ENCODE measurements around the gene ATP2B2. TPM values are rescaled to one million over a fixed set of nuclear protein-coding genes. Genes with fewer than 3 reads are reported as not detected.

ATP2B2 gene
- total RNA-seq, 8 experiments from 2014 or later = 0.04 to 3.5 (median 0.73) TPM

DNA sequence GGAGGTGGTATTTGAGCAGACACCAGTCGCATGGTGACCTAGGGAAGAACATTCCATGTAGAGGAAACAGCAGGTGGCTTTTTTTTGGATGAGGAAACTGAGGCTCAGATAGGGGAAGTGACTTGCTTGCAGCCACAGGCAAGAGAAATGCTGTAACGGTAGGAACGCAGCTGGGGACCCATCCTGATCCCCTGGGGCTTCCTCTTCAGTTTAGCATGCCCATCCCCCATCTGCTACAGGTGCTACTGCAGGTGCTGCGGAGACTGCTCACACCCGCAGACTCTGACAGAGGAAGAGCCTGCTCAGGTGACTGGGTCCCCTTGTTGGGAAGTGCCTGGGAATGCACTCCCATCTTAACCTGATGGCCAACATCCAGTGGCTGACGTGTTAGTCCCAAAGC is 129.0 kb downstream of the ATP2B2 start:
- WGBS, 10 experiments = 20 to 100% (median 79%) methylated on average over 1 to 4 of the region's 6 CpGs; no CpG with 5 or more reads in 5 of the 10 experiments
- in situ Hi-C loops (cut with MboI; ENCODE audit: low pct_unique_long_range_greater_than_20kb in 2 of 9, low sequenced_read_pairs in 9 of 9, unreplicated experiment in 9 of 9) = no loop called here
- Histone ChIP-seq H3K27ac (no peak overlapping the region), H3K4me3 (no peak overlapping the region), H3K4me1 (replicated peaks in 1 of 2) (peaks cover 0 to 3% of the 10 kb centered on the region in 2 donors)
- ATAC-seq (replicated peaks in 6 of 8) = no peak

DNA sequence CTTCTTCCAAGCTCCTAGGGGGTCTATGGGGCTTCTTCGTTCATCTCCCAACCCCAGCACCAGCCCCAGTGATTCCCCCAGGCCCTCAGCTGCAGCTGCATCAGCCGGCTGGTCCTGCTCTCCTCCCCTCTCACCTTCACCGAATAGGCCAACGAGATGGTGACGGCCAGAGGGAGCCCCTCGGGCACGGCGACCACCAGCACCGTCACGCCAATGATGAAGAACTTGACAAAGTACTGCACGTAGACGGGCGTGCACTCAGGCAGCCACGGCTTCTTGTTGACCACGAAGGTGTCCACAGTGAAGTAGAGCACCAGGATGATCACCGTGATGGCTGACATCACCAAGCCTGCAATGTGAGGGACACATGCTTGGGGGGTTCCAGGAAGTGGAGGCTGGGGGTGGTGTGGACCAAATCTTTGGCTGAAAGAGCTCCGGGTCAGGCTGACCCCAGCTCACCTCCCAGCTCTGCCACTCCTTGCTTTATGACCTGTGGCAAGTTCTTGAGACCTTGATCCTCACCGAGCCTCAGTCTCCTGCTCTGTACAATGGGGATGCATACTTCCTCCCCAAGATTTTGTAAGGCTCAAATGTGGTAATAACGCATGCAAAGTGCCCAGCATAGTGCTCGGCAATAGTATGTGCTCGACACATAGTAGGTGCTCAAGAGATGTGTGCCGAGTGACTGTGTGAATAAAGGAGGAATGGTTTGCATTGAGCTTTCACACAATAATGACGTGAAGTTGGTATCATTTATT is 129.9 kb downstream of the ATP2B2 start:
- in situ Hi-C loops (cut with MboI; ENCODE audit: low pct_unique_long_range_greater_than_20kb in 2 of 9, low sequenced_read_pairs in 9 of 9, unreplicated experiment in 9 of 9) = no loop called here
- 60 to 100% (median 88%) methylated on average over 1 to 10 of the region's 23 CpGs; no CpG with 5 or more reads in 4 of the 10 experiments for WGBS, 10 experiments
- no peak for ATAC-seq (replicated peaks in 6 of 8)
- Histone ChIP-seq H3K27ac (no peak overlapping the region), H3K4me3 (no peak overlapping the region), H3K4me1 (replicated peaks in 1 of 2) (no peaks in the 10 kb centered on the region)

DNA sequence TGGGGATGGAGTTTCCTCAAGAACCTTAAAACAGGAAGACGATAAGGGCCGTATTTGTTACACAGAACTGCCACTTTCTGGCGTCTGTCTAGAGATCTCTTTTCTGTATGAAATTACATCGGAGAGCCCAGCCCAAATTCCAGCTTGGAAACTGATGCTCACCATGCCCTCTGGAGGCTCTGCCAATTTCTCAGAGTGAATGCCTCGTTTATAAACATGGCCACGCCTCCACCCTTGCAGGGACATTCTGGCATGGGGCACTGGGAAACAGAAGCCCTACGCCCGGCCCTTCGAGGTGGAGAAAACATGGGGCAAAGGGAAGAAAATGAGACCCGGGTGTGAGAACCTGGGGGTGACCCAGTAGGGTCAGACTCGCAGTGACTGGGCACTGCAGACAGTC is 131.1 kb downstream of the ATP2B2 start:
- Histone ChIP-seq H3K27ac (no peak overlapping the region), H3K4me1 (replicated peaks in 1 of 2) (no peaks in the 10 kb centered on the region), H3K4me3 (no peak overlapping the region)
- peak in 1 of 8 experiments; percentile 16 for ATAC-seq (replicated peaks in 6 of 8)
- 36 to 83% (median 62%) methylated on average over 1 to 9 of the region's 11 CpGs; no CpG with 5 or more reads in 4 of the 10 experiments for WGBS, 10 experiments
- in situ Hi-C loops (cut with MboI; ENCODE audit: low pct_unique_long_range_greater_than_20kb in 2 of 9, low sequenced_read_pairs in 9 of 9, unreplicated experiment in 9 of 9) = loop anchor here in 2 of 9 experiments (25.0 kb wide), 1 partner anchor 363 kb away; no protein-coding TSS in a partner anchor

DNA sequence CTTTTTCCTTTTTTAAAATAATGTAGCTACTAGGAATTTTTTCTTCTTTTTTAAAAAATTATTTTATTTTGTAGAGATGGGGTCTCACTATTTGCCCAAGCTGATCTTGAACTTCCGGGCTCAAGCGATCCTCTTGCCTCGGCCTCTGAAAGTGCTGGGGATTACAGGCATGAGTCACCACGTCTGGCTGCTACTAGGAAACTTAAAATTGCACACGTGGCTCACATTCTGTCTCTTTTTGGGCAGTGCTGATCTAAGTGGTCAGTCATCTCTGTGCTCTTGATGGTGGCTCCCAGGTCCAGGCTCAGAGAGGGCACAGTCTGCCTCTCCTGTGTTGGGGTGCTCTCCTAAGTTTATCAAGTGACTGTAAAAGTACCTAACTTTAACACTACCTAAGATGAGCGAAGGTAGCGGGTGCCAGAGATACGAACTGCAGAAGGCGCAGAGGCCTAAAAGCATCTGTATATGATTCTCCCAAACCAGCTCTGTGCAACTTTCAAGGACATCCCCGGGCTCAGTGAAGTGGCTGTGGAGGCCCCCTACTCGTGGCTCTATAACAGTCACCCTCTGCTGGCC is 131.6 kb downstream of the ATP2B2 start:
- H3K4me3 ChIP-seq = no peak overlapping the region
- H3K4me1 ChIP-seq (replicated peaks in 1 of 2) = no peaks in the 10 kb centered on the region
- in situ Hi-C loops (cut with MboI; ENCODE audit: low pct_unique_long_range_greater_than_20kb in 2 of 9, low sequenced_read_pairs in 9 of 9, unreplicated experiment in 9 of 9) = loop anchor here in 2 of 9 experiments (25.0 kb wide), 1 partner anchor 364 kb away; no protein-coding TSS in a partner anchor
- WGBS, 10 experiments = 47 to 88% (median 75%) methylated on average over 4 to 11 of the region's 11 CpGs; no CpG with 5 or more reads in 3 of the 10 experiments
- ATAC-seq (replicated peaks in 6 of 8) = peak in 2 of 8 experiments; percentile 10 to 68
- no peak overlapping the region for H3K27ac ChIP-seq

DNA sequence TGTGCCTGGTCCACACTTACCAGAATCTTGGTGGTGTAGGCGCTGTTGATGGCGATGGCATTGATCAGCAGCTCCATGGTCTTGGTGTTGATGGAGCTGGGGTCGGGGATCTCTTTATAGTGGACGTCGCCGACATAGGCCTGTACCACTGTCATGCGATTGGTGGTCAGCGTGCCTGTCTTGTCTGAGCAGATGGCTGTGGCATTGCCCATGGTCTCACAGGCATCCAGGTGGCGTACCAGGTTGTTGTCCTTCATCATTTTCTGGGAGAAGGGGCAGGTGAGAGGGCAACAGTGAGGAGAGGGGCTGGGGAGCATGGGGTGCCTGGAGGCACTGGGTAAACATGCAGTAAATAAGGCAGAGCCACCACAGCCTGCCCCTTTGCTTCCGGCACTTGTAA is 133.6 kb downstream of the ATP2B2 start:
- WGBS, 10 experiments = 67 to 100% (median 93%) methylated on average over 1 to 8 of the region's 10 CpGs; no CpG with 5 or more reads in 4 of the 10 experiments
- in situ Hi-C loops (cut with MboI; ENCODE audit: low pct_unique_long_range_greater_than_20kb in 2 of 9, low sequenced_read_pairs in 9 of 9, unreplicated experiment in 9 of 9) = loop anchor here in 2 of 9 experiments (25.0 kb wide), 1 partner anchor 366 kb away; no protein-coding TSS in a partner anchor
- Histone ChIP-seq H3K27ac (no peak overlapping the region), H3K4me3 (no peak overlapping the region), H3K4me1 (replicated peaks in 1 of 2) (peaks cover 0 to 2% of the 10 kb centered on the region in 2 donors)
- ATAC-seq (replicated peaks in 6 of 8) = no peak

DNA sequence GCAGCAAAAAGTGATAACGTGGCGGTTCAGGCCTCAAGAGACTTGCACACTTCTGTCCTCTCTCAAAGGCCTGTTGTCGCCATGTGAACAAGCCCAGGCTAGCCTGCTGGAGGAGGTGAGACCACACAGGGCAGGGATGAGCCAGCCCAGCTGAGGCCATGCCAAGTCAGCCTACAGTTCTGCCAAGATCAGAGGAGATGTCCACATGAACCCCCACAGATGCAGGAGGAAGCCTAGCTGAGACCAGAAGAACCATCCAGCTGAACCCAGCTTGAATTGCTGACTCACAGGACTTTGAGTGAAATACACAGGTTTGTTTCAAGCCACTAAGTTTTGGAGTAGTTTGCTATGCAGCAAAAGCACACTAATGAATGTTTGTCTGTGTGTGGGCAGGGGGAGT is 134.2 kb downstream of the ATP2B2 start:
- peaks cover 0 to 8% of the 10 kb centered on the region in 2 donors for H3K4me1 ChIP-seq (replicated peaks in 1 of 2)
- H3K27ac ChIP-seq = no peak overlapping the region
- no peak overlapping the region for H3K4me3 ChIP-seq
- in situ Hi-C loops (cut with MboI; ENCODE audit: low pct_unique_long_range_greater_than_20kb in 2 of 9, low sequenced_read_pairs in 9 of 9, unreplicated experiment in 9 of 9) = loop anchor here in 2 of 9 experiments (25.0 kb wide), 1 partner anchor 366 kb away; no protein-coding TSS in a partner anchor
- 80 to 100% (median 100%) methylated on average over 1 to 2 of the region's 3 CpGs; no CpG with 5 or more reads in 5 of the 10 experiments for WGBS, 10 experiments
- peak in 1 of 8 experiments; percentile 4 for ATAC-seq (replicated peaks in 6 of 8)

DNA sequence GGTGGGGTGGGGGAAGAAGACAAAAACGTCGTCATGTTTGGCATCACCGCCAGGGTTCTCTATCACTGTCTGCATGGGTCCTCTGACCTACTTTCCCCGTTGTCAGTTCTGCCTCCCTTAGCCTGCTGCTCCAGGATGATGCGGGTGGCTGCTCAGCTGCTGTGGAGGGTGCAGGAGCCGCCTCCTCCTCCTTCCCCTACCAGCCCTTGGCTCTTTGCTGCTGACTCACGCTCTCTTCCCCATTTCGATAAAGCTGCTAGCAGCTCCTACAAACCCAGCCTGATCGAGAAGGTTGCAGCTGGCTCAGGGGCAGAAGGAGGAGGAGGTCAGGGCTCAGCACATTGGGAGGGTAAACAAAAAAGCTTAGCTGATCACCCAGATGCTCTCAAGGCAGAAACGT is 135.0 kb downstream of the ATP2B2 start:
- peaks cover 0 to 8% of the 10 kb centered on the region in 2 donors for H3K4me1 ChIP-seq (replicated peaks in 1 of 2)
- in situ Hi-C loops (cut with MboI; ENCODE audit: low pct_unique_long_range_greater_than_20kb in 2 of 9, low sequenced_read_pairs in 9 of 9, unreplicated experiment in 9 of 9) = loop anchor here in 2 of 9 experiments (25.0 kb wide), 1 partner anchor 367 kb away; no protein-coding TSS in a partner anchor
- peak in 6 of 8 experiments; percentile 38 to 73 (median 60) for ATAC-seq (replicated peaks in 6 of 8)
- H3K27ac ChIP-seq = no peak overlapping the region
- 50 to 92% (median 82%) methylated on average over 1 to 6 of the region's 10 CpGs; no CpG with 5 or more reads in 5 of the 10 experiments for WGBS, 10 experiments
- H3K4me3 ChIP-seq = no peak overlapping the region

DNA sequence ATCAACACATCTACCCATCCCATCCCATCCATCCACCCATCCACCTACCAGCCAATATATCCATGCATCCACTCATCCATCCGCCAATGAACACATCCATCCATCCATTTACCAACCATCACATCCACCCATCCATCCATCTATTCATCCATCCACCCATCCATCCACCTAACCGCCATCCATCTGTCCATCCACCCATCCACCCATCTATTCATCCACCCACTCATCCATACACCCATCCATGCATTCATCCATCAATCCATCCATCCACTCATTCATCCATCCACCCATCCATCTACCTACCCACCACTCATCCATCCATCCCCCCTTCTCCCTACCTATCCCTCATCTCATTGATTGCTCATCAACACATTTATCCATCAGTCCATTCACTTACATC is 136.9 kb downstream of the ATP2B2 start:
- H3K27ac ChIP-seq = no peak overlapping the region
- no peak for ATAC-seq (replicated peaks in 6 of 8)
- 29 to 100% (median 86%) methylated on average over 1 to 2 of the region's 2 CpGs; no CpG with 5 or more reads in 3 of the 10 experiments for WGBS, 10 experiments

DNA sequence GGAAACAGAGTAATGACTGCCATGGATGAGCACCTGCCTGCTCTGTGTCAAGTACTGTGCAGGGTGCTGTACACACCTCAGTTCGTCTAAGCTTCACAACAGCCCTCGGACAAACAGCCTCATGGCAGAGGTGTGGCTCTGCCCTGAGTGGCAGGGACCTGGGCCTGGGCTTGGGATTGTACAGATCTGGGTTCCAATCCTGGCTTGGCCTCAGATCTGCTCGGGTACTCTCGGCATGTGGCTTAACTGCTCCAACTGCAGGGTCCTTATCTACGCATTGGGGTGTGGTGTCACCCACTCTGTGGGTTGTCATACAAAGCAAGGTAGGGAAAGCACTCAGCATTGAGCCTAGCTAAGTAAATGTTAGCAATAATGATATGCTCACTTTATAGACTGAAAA is 137.9 kb downstream of the ATP2B2 start:
- Histone ChIP-seq H3K27ac (no peak overlapping the region), H3K4me3 (no peak overlapping the region), H3K4me1 (replicated peaks in 1 of 2) (peaks cover 0 to 8% of the 10 kb centered on the region in 2 donors)
- ATAC-seq (replicated peaks in 6 of 8) = no peak
- in situ Hi-C loops (cut with MboI; ENCODE audit: low pct_unique_long_range_greater_than_20kb in 2 of 9, low sequenced_read_pairs in 9 of 9, unreplicated experiment in 9 of 9) = loop anchor here in 2 of 9 experiments (25.0 kb wide), 1 partner anchor 370 kb away; no protein-coding TSS in a partner anchor
- 40 to 100% (median 90%) methylated on average over 1 to 3 of the region's 5 CpGs; no CpG with 5 or more reads in 5 of the 10 experiments for WGBS, 10 experiments

More for the DNA sequence above, 136.9 kb downstream of the ATP2B2 start:
- in situ Hi-C loops (cut with MboI; ENCODE audit: low pct_unique_long_range_greater_than_20kb in 2 of 9, low sequenced_read_pairs in 9 of 9, unreplicated experiment in 9 of 9) = loop anchor here in 2 of 9 experiments (25.0 kb wide), 1 partner anchor 369 kb away; no protein-coding TSS in a partner anchor
- peaks cover 0 to 8% of the 10 kb centered on the region in 2 donors for H3K4me1 ChIP-seq (replicated peaks in 1 of 2)
- H3K4me3 ChIP-seq = no peak overlapping the region

DNA sequence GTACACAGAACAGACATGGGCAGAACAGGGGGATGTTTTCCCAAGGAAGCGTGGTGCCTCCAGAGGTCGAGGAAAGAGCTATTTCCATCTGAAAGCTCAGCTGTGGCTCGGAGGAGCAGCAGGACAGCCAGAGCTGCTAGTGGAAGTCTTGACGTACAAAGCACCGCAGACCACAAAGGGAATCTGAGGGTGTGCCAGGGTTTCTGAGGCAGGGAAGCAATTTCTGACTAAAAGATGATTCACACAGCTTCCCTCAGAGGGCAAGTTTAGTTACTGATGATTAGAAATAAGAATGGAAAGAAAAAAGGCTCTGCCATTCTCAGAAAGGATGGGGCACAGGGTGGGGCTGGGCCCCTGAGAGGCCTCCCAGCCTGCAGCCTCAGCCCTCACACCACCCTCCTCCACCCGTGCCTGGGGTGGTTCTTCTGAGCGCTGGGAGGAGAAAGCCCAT is 138.7 kb downstream of the ATP2B2 start:
- Histone ChIP-seq H3K4me1 (replicated peaks in 1 of 2) (peaks cover 0 to 8% of the 10 kb centered on the region in 2 donors), H3K27ac (no peak overlapping the region), H3K4me3 (no peak overlapping the region)
- ATAC-seq (replicated peaks in 6 of 8) = peak in 7 of 8 experiments; percentile 80 to 95 (median 85)
- WGBS, 10 experiments = 0 to 36% (median 13%) methylated on average over 3 to 6 of the region's 7 CpGs; no CpG with 5 or more reads in 5 of the 10 experiments
- in situ Hi-C loops (cut with MboI; ENCODE audit: low pct_unique_long_range_greater_than_20kb in 2 of 9, low sequenced_read_pairs in 9 of 9, unreplicated experiment in 9 of 9) = loop anchor here in 2 of 9 experiments (25.0 kb wide), 1 partner anchor 371 kb away; no protein-coding TSS in a partner anchor

DNA sequence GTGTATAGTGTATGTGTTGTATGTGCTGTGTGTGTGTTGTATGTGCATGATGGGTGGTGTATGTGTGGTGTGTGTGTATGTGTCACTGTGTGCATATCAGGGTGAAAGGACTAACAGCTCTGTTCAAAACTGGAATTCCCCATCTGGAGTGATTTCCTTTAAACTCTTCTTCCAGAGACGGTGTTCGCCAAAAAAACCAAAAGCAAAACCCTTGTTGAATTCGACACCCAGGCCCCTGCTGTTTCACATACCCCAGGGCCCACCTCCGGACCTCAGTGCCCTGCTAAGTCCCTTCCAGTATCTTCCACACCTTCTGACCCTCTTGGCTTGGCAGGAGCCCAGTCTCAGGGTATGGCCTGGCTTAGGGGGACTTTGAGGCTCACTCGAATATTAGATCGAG is 139.6 kb downstream of the ATP2B2 start:
- WGBS, 10 experiments = 24 to 100% (median 83%) methylated on average over 1 to 4 of the region's 6 CpGs; no CpG with 5 or more reads in 3 of the 10 experiments
- Histone ChIP-seq H3K27ac (no peak overlapping the region), H3K4me3 (no peak overlapping the region), H3K4me1 (replicated peaks in 1 of 2) (peaks cover 0 to 8% of the 10 kb centered on the region in 2 donors)
- in situ Hi-C loops (cut with MboI; ENCODE audit: low pct_unique_long_range_greater_than_20kb in 2 of 9, low sequenced_read_pairs in 9 of 9, unreplicated experiment in 9 of 9) = loop anchor here in 2 of 9 experiments (25.0 kb wide), 1 partner anchor 372 kb away; no protein-coding TSS in a partner anchor
- ATAC-seq (replicated peaks in 6 of 8) = no peak

DNA sequence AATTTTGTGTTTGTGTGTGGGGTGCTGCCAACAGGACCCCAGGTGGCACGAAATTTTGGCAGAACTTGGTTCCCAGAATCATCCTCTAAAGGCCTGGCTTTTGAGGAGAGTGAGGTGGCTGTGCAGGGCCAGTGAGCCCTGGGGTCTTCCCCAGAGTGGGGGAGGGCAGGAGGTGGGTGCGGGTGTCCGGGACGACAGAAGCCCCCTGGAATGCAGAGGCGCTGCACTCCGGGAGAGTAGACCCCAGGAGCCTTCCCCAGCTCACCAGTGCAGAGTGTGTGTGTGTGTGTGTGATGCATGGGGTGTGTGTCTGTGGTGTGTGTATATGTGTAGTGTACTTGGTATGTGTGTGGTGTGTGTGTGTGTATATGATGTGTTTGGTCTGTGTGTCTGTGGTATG is 140.1 kb downstream of the ATP2B2 start:
- WGBS, 10 experiments = 50 to 100% (median 75%) methylated on average over 2 to 3 of the region's 6 CpGs; no CpG with 5 or more reads in 6 of the 10 experiments
- Histone ChIP-seq H3K27ac (no peak overlapping the region), H3K4me1 (replicated peaks in 1 of 2) (peaks cover 0 to 8% of the 10 kb centered on the region in 2 donors), H3K4me3 (no peak overlapping the region)
- ATAC-seq (replicated peaks in 6 of 8) = no peak
- in situ Hi-C loops (cut with MboI; ENCODE audit: low pct_unique_long_range_greater_than_20kb in 2 of 9, low sequenced_read_pairs in 9 of 9, unreplicated experiment in 9 of 9) = loop anchor here in 2 of 9 experiments (25.0 kb wide), 1 partner anchor 372 kb away; no protein-coding TSS in a partner anchor
